ENCODE results near the gene TAF4.

DNA sequence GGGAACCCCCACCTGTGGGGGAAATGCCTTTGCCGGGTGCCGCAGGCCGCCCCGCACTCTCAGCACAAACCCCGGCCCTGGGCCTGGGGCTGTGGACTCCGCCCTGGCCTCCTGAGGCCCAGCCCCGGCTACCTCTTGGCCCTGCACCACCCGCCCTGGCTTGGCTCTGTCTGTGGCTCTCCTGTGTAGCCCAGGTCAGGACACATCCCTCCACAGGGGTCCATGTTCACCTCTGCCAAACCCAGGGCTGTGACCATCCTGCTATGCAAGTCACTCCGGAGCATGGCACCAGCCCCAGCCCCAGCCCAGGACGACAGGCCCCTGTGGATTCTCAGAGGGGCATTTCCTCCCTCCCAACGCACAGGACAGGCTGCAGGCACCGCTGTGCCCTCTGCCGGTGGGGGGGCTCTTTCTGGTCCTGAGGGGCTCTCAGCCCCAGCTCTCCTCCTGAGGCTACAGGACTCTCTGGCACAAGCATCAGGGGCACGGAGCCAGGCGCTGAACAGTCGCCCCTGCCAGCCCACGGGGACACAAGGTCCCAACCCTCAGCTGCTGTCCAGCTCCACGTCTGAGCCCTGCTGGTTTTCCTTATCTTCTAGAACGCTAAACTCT is 45.7 kb downstream of the TAF4 start:
- TF ChIP-seq, protein P1, sequence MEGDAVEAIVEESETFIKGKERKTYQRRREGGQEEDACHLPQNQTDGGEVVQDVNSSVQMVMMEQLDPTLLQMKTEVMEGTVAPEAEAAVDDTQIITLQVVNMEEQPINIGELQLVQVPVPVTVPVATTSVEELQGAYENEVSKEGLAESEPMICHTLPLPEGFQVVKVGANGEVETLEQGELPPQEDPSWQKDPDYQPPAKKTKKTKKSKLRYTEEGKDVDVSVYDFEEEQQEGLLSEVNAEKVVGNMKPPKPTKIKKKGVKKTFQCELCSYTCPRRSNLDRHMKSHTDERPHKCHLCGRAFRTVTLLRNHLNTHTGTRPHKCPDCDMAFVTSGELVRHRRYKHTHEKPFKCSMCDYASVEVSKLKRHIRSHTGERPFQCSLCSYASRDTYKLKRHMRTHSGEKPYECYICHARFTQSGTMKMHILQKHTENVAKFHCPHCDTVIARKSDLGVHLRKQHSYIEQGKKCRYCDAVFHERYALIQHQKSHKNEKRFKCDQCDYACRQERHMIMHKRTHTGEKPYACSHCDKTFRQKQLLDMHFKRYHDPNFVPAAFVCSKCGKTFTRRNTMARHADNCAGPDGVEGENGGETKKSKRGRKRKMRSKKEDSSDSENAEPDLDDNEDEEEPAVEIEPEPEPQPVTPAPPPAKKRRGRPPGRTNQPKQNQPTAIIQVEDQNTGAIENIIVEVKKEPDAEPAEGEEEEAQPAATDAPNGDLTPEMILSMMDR (IDR thresholded peaks at IDR 0.05; ENCODE audit: low read length): no peak
- TF ChIP-seq EZH2 (optimal IDR thresholded peaks at IDR 0.05; ENCODE audit: low read depth, low read length) (no peak), EZH2phosphoT487 (IDR thresholded peaks at IDR 0.05; ENCODE audit: low read length) (no peak)
